Stimulated activated CD8-positive, alpha-beta memory T cell treated with anti-CD3 and anti-CD28 coated beads, Interleukin-7, amount 100 ng/mL, for 4 hours (primary cell): ENCODE results near the gene NCAPD2.
"Not testable (repeated sequence)": the region's sequence is repeated elsewhere in the genome, so short reads cannot be mapped to it uniquely, and the experiment has no call there.

ENCODE experiments used
- DNase-seq, 2 donors: peaks; one replicate each; pipeline ENCODE4 v3.0.0-alpha.2; 2020; ENCODE audit warnings: low read depth in 2 of 2

Gene NCAPD2

GRCh38 chr12:6550294-6551062, 56.6 kb downstream of the NCAPD2 start:
- DNase-seq = no peak

GRCh38 chr12:6551063-6551461, 57.2 kb downstream of the NCAPD2 start:
- no peak for DNase-seq

GRCh38 chr12:6551496-6552139, 57.7 kb downstream of the NCAPD2 start:
- DNase-seq = no peak

GRCh38 chr12:6552140-6552551, 58.2 kb downstream of the NCAPD2 start:
- DNase-seq = no peak

- DNase-seq = no peak
These were observed 59.4 kb downstream of the NCAPD2 start for GRCh38 chr12:6553051-6553868.

GRCh38 chr12:6554168-6555017, 60.5 kb downstream of the NCAPD2 start:
- DNase-seq = peak; percentile 49 to 55

- DNase-seq = no peak
These were observed 61.3 kb downstream of the NCAPD2 start for GRCh38 chr12:6555018-6555691.

GRCh38 chr12:6556496-6556817, 62.6 kb downstream of the NCAPD2 start:
- not testable (repeated sequence) for DNase-seq

- no peak for DNase-seq
These were observed 63.0 kb downstream of the NCAPD2 start for GRCh38 chr12:6556857-6557256.

- not testable (repeated sequence) for DNase-seq
These were observed 64.3 kb downstream of the NCAPD2 start for GRCh38 chr12:6558014-6558760.

- DNase-seq = no peak
These were observed 65.6 kb downstream of the NCAPD2 start for GRCh38 chr12:6559500-6559899.

GRCh38 chr12:6560501-6561205, 66.8 kb downstream of the NCAPD2 start:
- no peak for DNase-seq

- DNase-seq = no peak
These were observed 69.0 kb downstream of the NCAPD2 start for GRCh38 chr12:6562881-6563280.

GRCh38 chr12:6563448-6564050, 69.6 kb downstream of the NCAPD2 start:
- DNase-seq = peak; percentile 29 to 40

- DNase-seq = no peak
These were observed 73.3 kb downstream of the NCAPD2 start for GRCh38 chr12:6567112-6567670.

GRCh38 chr12:6569312-6569711, 75.4 kb downstream of the NCAPD2 start:
- DNase-seq = no peak

- no peak for DNase-seq
These were observed 75.9 kb downstream of the NCAPD2 start for GRCh38 chr12:6569786-6570185.

GRCh38 chr12:6570264-6570887, 76.5 kb downstream of the NCAPD2 start:
- no peak for DNase-seq

GRCh38 chr12:6573001-6573400, 79.1 kb downstream of the NCAPD2 start:
- DNase-seq = no peak
